Measurements from ENCODE around the gene TUBGCP6.

GRCh38 chr22:50184902-50185374, 59.9 kb downstream of the TUBGCP6 start:
- TF ChIP-seq, protein P1, sequence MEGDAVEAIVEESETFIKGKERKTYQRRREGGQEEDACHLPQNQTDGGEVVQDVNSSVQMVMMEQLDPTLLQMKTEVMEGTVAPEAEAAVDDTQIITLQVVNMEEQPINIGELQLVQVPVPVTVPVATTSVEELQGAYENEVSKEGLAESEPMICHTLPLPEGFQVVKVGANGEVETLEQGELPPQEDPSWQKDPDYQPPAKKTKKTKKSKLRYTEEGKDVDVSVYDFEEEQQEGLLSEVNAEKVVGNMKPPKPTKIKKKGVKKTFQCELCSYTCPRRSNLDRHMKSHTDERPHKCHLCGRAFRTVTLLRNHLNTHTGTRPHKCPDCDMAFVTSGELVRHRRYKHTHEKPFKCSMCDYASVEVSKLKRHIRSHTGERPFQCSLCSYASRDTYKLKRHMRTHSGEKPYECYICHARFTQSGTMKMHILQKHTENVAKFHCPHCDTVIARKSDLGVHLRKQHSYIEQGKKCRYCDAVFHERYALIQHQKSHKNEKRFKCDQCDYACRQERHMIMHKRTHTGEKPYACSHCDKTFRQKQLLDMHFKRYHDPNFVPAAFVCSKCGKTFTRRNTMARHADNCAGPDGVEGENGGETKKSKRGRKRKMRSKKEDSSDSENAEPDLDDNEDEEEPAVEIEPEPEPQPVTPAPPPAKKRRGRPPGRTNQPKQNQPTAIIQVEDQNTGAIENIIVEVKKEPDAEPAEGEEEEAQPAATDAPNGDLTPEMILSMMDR (IDR thresholded peaks at IDR 0.05), result no peak
- TF ChIP-seq EP300 (IDR thresholded peaks at IDR 0.05), result no peak
